Neural progenitor cell (in vitro differentiated cells): ENCODE measurements around the gene GBP6. TPM values are rescaled to one million over a fixed set of nuclear protein-coding genes. Genes with fewer than 3 reads are reported as not detected.
"Not testable (repeated sequence)": the region's sequence is repeated elsewhere in the genome, so short reads cannot be mapped to it uniquely, and the experiment has no call there.

Source experiments
- DNase-seq: peaks from one replicate; pipeline ENCODE4 v3.0.0-alpha.2; 2016; ENCODE audit warnings: low spot score
- H2AFZ ChIP-seq: fragments of 200-600 bp; sonication (generic); replicated peaks from 2 replicates; pipeline ENCODE4 v1.6.1; 2016; ENCODE audit warnings: antibody characterized with exemption
- H3F3A ChIP-seq: fragments of 200-600 bp; sonication (generic); 2 replicates; pipeline ENCODE4 v1.6.1; 2016; ENCODE audit warnings: antibody characterized with exemption, low read depth
- H3K27ac ChIP-seq: fragments of 200-600 bp; sonication (generic); 2 replicates; pipeline ENCODE4 v1.5.1; 2016; ENCODE audit warnings: mild to moderate bottlenecking
- H3K27me3 ChIP-seq: fragments of 200-600 bp; sonication (generic); 2 replicates; pipeline ENCODE4 v1.6.1; 2016; ENCODE audit warnings: mild to moderate bottlenecking, moderate library complexity
- H3K36me3 ChIP-seq: fragments of 200-600 bp; sonication (generic); 2 replicates; pipeline ENCODE4 v1.5.1; 2016
- H3K4me1 ChIP-seq: fragments of 200-600 bp; sonication (generic); 2 replicates; pipeline ENCODE4 v1.6.1; 2016; ENCODE audit warnings: mixed run types
- H3K4me2 ChIP-seq: fragments of 200-600 bp; sonication (generic); 2 replicates; pipeline ENCODE4 v1.6.1; 2016
- H3K4me3 ChIP-seq: fragments of 200-600 bp; sonication (generic); 2 replicates; pipeline ENCODE4 v1.5.1; 2016
- H3K79me2 ChIP-seq: fragments of 200-600 bp; sonication (generic); 2 replicates; pipeline ENCODE4 v1.6.1; 2016; ENCODE audit warnings: low read depth
- H3K9ac ChIP-seq: fragments of 200-600 bp; sonication (generic); 2 replicates; pipeline ENCODE4 v1.6.1; 2016
- H3K9me3 ChIP-seq: fragments of 200-600 bp; sonication (generic); 2 replicates; pipeline ENCODE4 v1.5.1; 2016; ENCODE audit warnings: low read depth
- H4K20me1 ChIP-seq: fragments of 200-600 bp; sonication (generic); 2 replicates; pipeline ENCODE4 v1.6.1; 2016; ENCODE audit warnings: low read depth
- H3K27ac Mint-ChIP-seq: 3 replicates; pipeline ENCODE4 v1.8.0; 2021; ENCODE audit warnings: mixed read lengths
- H3K27me3 Mint-ChIP-seq: 2 replicates; pipeline ENCODE4 v1.8.0; 2022; ENCODE audit warnings: low read depth, mild to moderate bottlenecking, inconsistent platforms, moderate library complexity, mixed read lengths; ENCODE audit not compliant: insufficient read depth
- H3K36me3 Mint-ChIP-seq: 3 replicates; pipeline ENCODE4 v1.8.0; 2021; ENCODE audit warnings: mixed read lengths
- H3K4me1 Mint-ChIP-seq: 3 replicates; pipeline ENCODE4 v1.8.0; 2021; ENCODE audit warnings: mixed read lengths
- H3K4me3 Mint-ChIP-seq: 3 replicates; pipeline ENCODE4 v1.8.0; 2021; ENCODE audit warnings: mild to moderate bottlenecking, moderate library complexity, mixed read lengths
- H3K9me3 Mint-ChIP-seq: 3 replicates; pipeline ENCODE4 v1.8.0; 2020; ENCODE audit warnings: mixed read lengths
- CTCF ChIP-seq: fragments of 200-600 bp; sonication (generic); IDR thresholded peaks from 2 replicates; pipeline ENCODE4 v1.5.1; 2017; ENCODE audit warnings: antibody characterized with exemption, mild to moderate bottlenecking
- EZH2 ChIP-seq: fragments of 200-600 bp; sonication (generic); IDR thresholded peaks from 2 replicates; pipeline ENCODE4 v1.6.1; 2017; ENCODE audit warnings: antibody characterized with exemption, mild to moderate bottlenecking, moderate library complexity
- EZH2phosphoT487 ChIP-seq: fragments of 200-600 bp; sonication (generic); IDR thresholded peaks from 2 replicates; pipeline ENCODE4 v1.6.1; 2017; ENCODE audit warnings: antibody characterized with exemption
- total RNA-seq: library from RNA; depleted of rRNA; stranded (reverse); fragments of >200 nt; gene quantifications from 2 replicates; pipeline ENCODE4 v1.2.3, GENCODE V29; 2015; ENCODE audit warnings: low replicate concordance

Gene GBP6
- total RNA-seq, 1 donor from 2014 or later, result not detected

- Histone ChIP-seq H2AFZ (peak overlapping the region; percentile 42), H3F3A (no peaks in the 10 kb centered on the region), H4K20me1 (no peaks in the 10 kb centered on the region), H3K4me3 (no peak overlapping the region), H3K4me1 (no peaks in the 10 kb centered on the region), H3K79me2 (no peaks in the 10 kb centered on the region), H3K27me3 (no peaks in the 10 kb centered on the region), H3K9me3 (no peaks in the 10 kb centered on the region), H3K27ac (no peak overlapping the region), H3K9ac (no peak overlapping the region), H3K4me2 (no peak overlapping the region), H3K36me3 (no peaks in the 10 kb centered on the region)
- H3K27me3 Mint-ChIP-seq, result no peaks in the 10 kb centered on the region
- DNase-seq, result no peak
- no peaks in the 10 kb centered on the region for H3K9me3 Mint-ChIP-seq
- no peak overlapping the region for H3K27ac Mint-ChIP-seq
- H3K4me1 Mint-ChIP-seq, result no peaks in the 10 kb centered on the region
- H3K36me3 Mint-ChIP-seq, result no peaks in the 10 kb centered on the region
- no peak overlapping the region for H3K4me3 Mint-ChIP-seq
- TF ChIP-seq CTCF, result no peak
- no peak for TF ChIP-seq EZH2
- no peak for TF ChIP-seq EZH2phosphoT487
These were observed 41.5 kb downstream of the GBP6 start for GRCh38 chr1:89405275-89405929.

- Mint-ChIP-seq H3K9me3 (no peaks in the 10 kb centered on the region), H3K4me1 (no peaks in the 10 kb centered on the region), H3K27ac (no peak overlapping the region), H3K36me3 (no peaks in the 10 kb centered on the region), H3K4me3 (no peak overlapping the region), H3K27me3 (no peaks in the 10 kb centered on the region)
- Histone ChIP-seq H3K4me1 (no peaks in the 10 kb centered on the region), H4K20me1 (no peaks in the 10 kb centered on the region), H3K9me3 (no peaks in the 10 kb centered on the region), H3K27me3 (no peaks in the 10 kb centered on the region), H3F3A (no peaks in the 10 kb centered on the region), H3K9ac (no peak overlapping the region), H3K4me2 (no peak overlapping the region), H3K27ac (no peak overlapping the region), H2AFZ (no peak overlapping the region), H3K79me2 (no peaks in the 10 kb centered on the region), H3K36me3 (no peaks in the 10 kb centered on the region), H3K4me3 (no peak overlapping the region)
- no peak for DNase-seq
- TF ChIP-seq EZH2 (no peak), EZH2phosphoT487 (no peak), CTCF (no peak)
These were observed 43.5 kb downstream of the GBP6 start for GRCh38 chr1:89407360-89407759.

GRCh38 chr1:89407768-89408167 lies 43.9 kb downstream of the GBP6 start:
- H3K79me2 ChIP-seq, H3K4me1 ChIP-seq, H3K9ac ChIP-seq, H3F3A ChIP-seq, H2AFZ ChIP-seq, DNase-seq, H3K27ac ChIP-seq, H3K4me3 Mint-ChIP-seq, H3K9me3 ChIP-seq, H3K36me3 ChIP-seq, H4K20me1 ChIP-seq, H3K4me3 ChIP-seq, H3K27me3 ChIP-seq, H3K27me3 Mint-ChIP-seq, H3K27ac Mint-ChIP-seq, H3K4me1 Mint-ChIP-seq, H3K36me3 Mint-ChIP-seq, H3K4me2 ChIP-seq, H3K9me3 Mint-ChIP-seq: not testable (repeated sequence)

- H3K36me3 Mint-ChIP-seq, result no peaks in the 10 kb centered on the region
- no peak overlapping the region for H3K4me3 Mint-ChIP-seq
- no peaks in the 10 kb centered on the region for H4K20me1 ChIP-seq
- no peak overlapping the region for H3K9ac ChIP-seq
- no peak overlapping the region for H3K4me2 ChIP-seq
- H3K27me3 ChIP-seq, result no peaks in the 10 kb centered on the region
- no peak overlapping the region for H3K27ac ChIP-seq
- no peaks in the 10 kb centered on the region for H3K4me1 ChIP-seq
- no peak overlapping the region for H3K4me3 ChIP-seq
- H3F3A ChIP-seq, result no peaks in the 10 kb centered on the region
- peaks cover 3% of the 10 kb centered on the region for H3K27me3 Mint-ChIP-seq
- no peaks in the 10 kb centered on the region for H3K9me3 Mint-ChIP-seq
- no peak overlapping the region for H2AFZ ChIP-seq
- TF ChIP-seq EZH2 (no peak), CTCF (no peak), EZH2phosphoT487 (no peak)
- no peaks in the 10 kb centered on the region for H3K9me3 ChIP-seq
- H3K79me2 ChIP-seq, result no peaks in the 10 kb centered on the region
- DNase-seq, result no peak
- H3K36me3 ChIP-seq, result no peaks in the 10 kb centered on the region
- H3K27ac Mint-ChIP-seq, result no peak overlapping the region
- H3K4me1 Mint-ChIP-seq, result peaks cover 3% of the 10 kb centered on the region
These were observed 61.2 kb downstream of the GBP6 start for GRCh38 chr1:89425056-89425455.
